ENCODE data around the gene THRB. TPM values are rescaled to one million over a fixed set of nuclear protein-coding genes. Genes with fewer than 3 reads are reported as not detected.

THRB gene
- polyA plus RNA-seq, 2 of the 4 experiments (the other 2 are of a cell fraction), result 2.0 to 2.3 TPM

- ATAC-seq (no peak), DNase-seq (ENCODE audit: low read depth in 1 of 2, low spot score in 1 of 2) (no peak), FAIRE-seq (no peak)
- POLR2A ChIA-PET, result no interaction called here
- no peaks in the 10 kb centered on the region for H3K4me1 ChIP-seq
- no peaks in the 10 kb centered on the region for H3K9me3 ChIP-seq
- H3K4me3 ChIP-seq, result no peak overlapping the region
- H3K27ac ChIP-seq, result no peak overlapping the region
- no peak overlapping the region for H3K4me2 ChIP-seq
- WGBS (ENCODE audit: missing lambda C conversion rate), result 23% methylated on average over 1 of the region's 1 CpG
- TF ChIP-seq ELK1 (IDR thresholded peaks at IDR 0.05; ENCODE audit: low read depth, low read length) (no peak), POLR2A (IDR thresholded peaks at IDR 0.05; ENCODE audit: low read length) (no peak), SREBF2 (IDR thresholded peaks at IDR 0.05) (no peak), POLR2AphosphoS2 (conservative IDR thresholded peaks at IDR 0.05; ENCODE audit: low read length) (no peak), RFX5 (IDR thresholded peaks at IDR 0.05) (no peak), CHD2 (IDR thresholded peaks at IDR 0.05; ENCODE audit: low read length, partially characterized antibody) (no peak), EHF (CRISPR knock-in tag; IDR thresholded peaks at IDR 0.05) (no peak), GATA3 (IDR thresholded peaks at IDR 0.05; ENCODE audit: borderline replicate concordance) (no peak), ZSCAN20 (CRISPR knock-in tag; IDR thresholded peaks at IDR 0.05) (no peak), RCOR1 (IDR thresholded peaks at IDR 0.05; ENCODE audit: low read depth, low read length) (no peak), EP300 (IDR thresholded peaks at IDR 0.05) (no peak), HOXB13 (CRISPR knock-in tag; IDR thresholded peaks at IDR 0.05; ENCODE audit: low read depth) (no peak), BCL3 (IDR thresholded peaks at IDR 0.05) (no peak), NFE2L2 (conservative IDR thresholded peaks at IDR 0.05; ENCODE audit: low read length) (no peak), ESRRA (IDR thresholded peaks at IDR 0.05; ENCODE audit: borderline replicate concordance, low read length) (no peak), NPAS2 (CRISPR knock-in tag; IDR thresholded peaks at IDR 0.05; ENCODE audit: borderline replicate concordance) (no peak)
- CTCF ChIA-PET, result interaction anchor here (1.5 kb wide), 1 partner anchor 21 kb away, joined by 4 read pairs; no protein-coding TSS in a partner anchor
Observed at GRCh38 chr3:24541935-24542334, 47.3 kb upstream of the THRB start.

- no peaks in the 10 kb centered on the region for H3K4me1 ChIP-seq
- H3K4me3 ChIP-seq, result no peak overlapping the region
- 40% methylated on average over 2 of the region's 2 CpGs for WGBS (ENCODE audit: missing lambda C conversion rate)
- H3K27ac ChIP-seq, result no peak overlapping the region
- DNase-seq (ENCODE audit: low read depth in 1 of 2, low spot score in 1 of 2), result no peak
- no peak for FAIRE-seq
- ChIA-PET CTCF (no interaction called here), POLR2A (no interaction called here)
- no peak overlapping the region for H3K4me2 ChIP-seq
- no peak for TF ChIP-seq HDAC2 (IDR thresholded peaks at IDR 0.05)
- no peak for TF ChIP-seq HOXA7 (CRISPR knock-in tag; IDR thresholded peaks at IDR 0.05)
- TF ChIP-seq BHLHE40 (IDR thresholded peaks at IDR 0.05; ENCODE audit: low read depth, low read length), result no peak
- no peak for TF ChIP-seq CBX2 (IDR thresholded peaks at IDR 0.05; ENCODE audit: borderline replicate concordance, low read depth)
- TF ChIP-seq RCOR1 (IDR thresholded peaks at IDR 0.05; ENCODE audit: low read depth, low read length), result no peak
- TF ChIP-seq ZC3H11A (IDR thresholded peaks at IDR 0.05), result no peak
- TF ChIP-seq ATOH8 (CRISPR knock-in tag; IDR thresholded peaks at IDR 0.05; ENCODE audit: low read depth), result no peak
- TF ChIP-seq USF2 (IDR thresholded peaks at IDR 0.05), result no peak
- no peak for TF ChIP-seq CTCF (IDR thresholded peaks at IDR 0.05)
- no peak for TF ChIP-seq ZFP36 (IDR thresholded peaks at IDR 0.05; ENCODE audit: borderline replicate concordance, partially characterized antibody)
- TF ChIP-seq FOSB (CRISPR knock-in tag; IDR thresholded peaks at IDR 0.05), result no peak
- TF ChIP-seq GATA3 (IDR thresholded peaks at IDR 0.05; ENCODE audit: borderline replicate concordance), result no peak
- no peak for TF ChIP-seq PBX3 (IDR thresholded peaks at IDR 0.05)
- no peak for TF ChIP-seq HMGXB4 (CRISPR knock-in tag; IDR thresholded peaks at IDR 0.05; ENCODE audit: borderline replicate concordance)
- H3K9me3 ChIP-seq, result no peaks in the 10 kb centered on the region
- ATAC-seq, result no peak
Observed at GRCh38 chr3:24540821-24541220, 46.2 kb upstream of the THRB start.
